Subcutaneous abdominal adipose tissue (tissue), 5 donors: Measurements from ENCODE around the gene MBOAT7.

ENCODE experiments used
- H3K27ac ChIP-seq: one replicate; pipeline ENCODE4 v1.7.0; 2013; ENCODE audit warnings: low read depth, mild to moderate bottlenecking, inconsistent platforms, low read length, moderate library complexity
- H3K27me3 ChIP-seq, 5 donors: one replicate each; pipeline ENCODE4 v1.7.0; 2013; ENCODE audit warnings: low read length in 5 of 5, inconsistent platforms in 1 of 5; ENCODE audit not compliant: control insufficient read depth in 5 of 5, insufficient read depth in 4 of 5
- H3K36me3 ChIP-seq, 5 donors: one replicate each; pipeline ENCODE4 v1.7.0; 2013; ENCODE audit warnings: low read length in 5 of 5; ENCODE audit not compliant: control insufficient read depth in 5 of 5, insufficient read depth in 5 of 5
- H3K4me1 ChIP-seq, 5 donors: one replicate each; pipeline ENCODE4 v1.7.0; 2013; ENCODE audit warnings: low read length in 5 of 5, mild to moderate bottlenecking in 3 of 5, moderate library complexity in 1 of 5; ENCODE audit not compliant: control insufficient read depth in 5 of 5, insufficient read depth in 5 of 5
- H3K4me3 ChIP-seq, 5 donors: one replicate each; pipeline ENCODE4 v1.7.0; 2013; ENCODE audit warnings: low read length in 5 of 5, low read depth in 1 of 5
- H3K9ac ChIP-seq, 5 donors: one replicate each; pipeline ENCODE4 v1.7.0; 2013; ENCODE audit warnings: low read length in 5 of 5, mild to moderate bottlenecking in 4 of 5, moderate library complexity in 3 of 5
- H3K9me3 ChIP-seq, 5 donors: one replicate each; pipeline ENCODE4 v1.7.0; 2013; ENCODE audit warnings: low read length in 5 of 5; ENCODE audit not compliant: control insufficient read depth in 5 of 5
- donor health status: healthy.
- donor health status: healthy.
- donor health status: healthy.
- donor health status: healthy.
- donor health status: healthy.

The MBOAT7 gene

DNA sequence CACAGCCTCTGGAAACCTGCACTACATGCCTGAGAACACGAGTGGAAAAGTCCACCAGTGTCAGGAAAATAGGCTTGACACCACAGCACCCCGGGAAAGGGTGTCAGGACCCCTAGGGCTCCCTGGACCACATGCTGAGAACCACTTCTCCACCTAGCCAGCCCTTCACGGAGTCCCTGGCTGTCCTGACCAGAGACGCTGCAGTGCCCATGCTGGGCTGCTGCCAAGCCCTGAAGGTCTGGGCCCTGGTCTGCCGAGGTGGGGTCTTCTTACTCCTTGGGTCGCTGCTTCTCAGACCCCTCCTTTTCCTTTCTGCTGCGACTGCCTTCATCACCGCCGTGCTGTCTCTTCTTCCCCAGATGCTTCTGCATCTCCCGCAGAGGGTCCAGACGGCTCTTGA lies 32.9 kb downstream of the MBOAT7 start:
- H3K36me3 ChIP-seq, result peaks cover 5 to 67% (median 62%) of the 10 kb centered on the region in 5 donors

GRCh38 chr19:54155694-54156093 lies 33.7 kb downstream of the MBOAT7 start:
- H3K27ac ChIP-seq, result no peak overlapping the region

More for the DNA sequence above, 32.9 kb downstream of the MBOAT7 start:
- no peak overlapping the region for H3K9ac ChIP-seq
- H3K4me1 ChIP-seq, result peaks cover 13 to 38% (median 33%) of the 10 kb centered on the region in 5 donors
- no peak overlapping the region for H3K27ac ChIP-seq
- H3K9me3 ChIP-seq, result no peaks in the 10 kb centered on the region
- no peaks in the 10 kb centered on the region for H3K27me3 ChIP-seq
- H3K4me3 ChIP-seq, result no peak overlapping the region

DNA sequence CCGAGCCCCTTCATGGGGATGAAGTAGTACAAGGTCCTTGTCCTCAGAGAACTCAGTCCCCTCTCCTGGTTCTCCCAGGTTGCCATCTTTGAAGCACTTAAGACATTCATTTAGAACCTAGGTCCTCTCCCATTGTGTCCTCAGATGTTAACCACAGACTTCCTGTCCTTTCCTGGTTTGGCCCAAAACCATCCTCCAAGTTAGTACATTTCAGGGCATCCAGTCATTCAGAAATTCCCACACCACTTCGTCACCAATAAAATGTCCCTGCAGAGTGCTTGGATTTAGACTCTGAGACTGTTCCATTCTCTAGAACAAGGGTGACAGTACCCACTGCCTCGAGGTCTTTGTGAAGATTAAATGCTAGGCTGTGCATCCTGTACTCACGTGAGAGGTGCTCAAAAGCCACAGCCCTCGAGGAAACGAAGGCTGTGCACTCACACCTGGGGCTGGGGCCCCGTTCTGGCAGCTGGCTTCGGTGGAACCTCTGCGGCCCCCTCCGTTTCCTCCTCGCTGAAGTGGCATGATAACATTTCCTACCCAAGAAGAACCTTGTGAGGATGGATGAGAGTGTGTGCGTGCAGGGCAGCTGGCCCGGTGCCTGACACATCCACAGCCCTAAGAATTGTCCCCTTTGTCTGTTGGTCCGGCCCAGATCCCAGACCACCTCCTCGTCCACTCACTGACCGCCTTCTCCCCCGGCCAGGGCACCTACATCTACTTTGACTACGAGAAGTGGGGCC lies 34.6 kb downstream of the MBOAT7 start:
- peaks cover 5 to 83% (median 75%) of the 10 kb centered on the region in 5 donors for H3K36me3 ChIP-seq
- H3K27ac ChIP-seq, result no peak overlapping the region

More at GRCh38 chr19:54155694-54156093, 33.7 kb downstream of the MBOAT7 start:
- Histone ChIP-seq H3K4me1 (peaks cover 13 to 34% (median 28%) of the 10 kb centered on the region in 5 donors), H3K4me3 (no peak overlapping the region), H3K9me3 (no peaks in the 10 kb centered on the region), H3K27me3 (no peaks in the 10 kb centered on the region), H3K9ac (no peak overlapping the region), H3K36me3 (peaks cover 5 to 74% (median 67%) of the 10 kb centered on the region in 5 donors)

DNA sequence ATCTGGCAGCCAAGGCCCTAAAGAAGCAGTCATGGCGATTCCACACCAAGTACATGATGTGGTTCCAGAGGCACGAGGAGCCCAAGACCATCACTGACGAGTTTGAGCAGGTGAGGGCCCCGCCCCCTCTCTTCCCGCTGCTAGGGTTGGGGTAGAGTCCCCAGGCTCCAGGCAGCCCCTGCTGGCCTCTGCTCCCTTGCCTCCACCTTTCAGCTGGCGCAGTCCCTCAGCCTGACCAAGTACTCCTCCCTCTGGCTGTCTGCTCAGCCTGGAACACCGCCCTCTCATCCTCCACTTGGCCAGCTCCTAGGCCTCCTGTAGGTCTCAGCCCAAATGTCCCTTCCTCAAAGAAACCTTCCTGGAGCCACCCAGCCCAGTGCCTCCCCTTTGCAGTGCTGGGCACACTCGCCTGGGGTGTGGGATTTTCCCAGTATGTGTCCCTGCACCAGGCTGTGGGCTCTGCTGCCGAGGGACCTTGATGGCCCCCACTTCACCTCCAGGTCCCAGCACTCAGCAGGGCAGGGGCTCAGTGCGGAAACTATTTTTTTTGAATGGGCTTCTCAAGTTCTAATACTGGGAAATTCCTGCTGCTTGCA lies 35.6 kb downstream of the MBOAT7 start:
- Histone ChIP-seq H3K4me3 (no peak overlapping the region), H3K9ac (no peak overlapping the region), H3K36me3 (peaks cover 5 to 92% (median 84%) of the 10 kb centered on the region in 5 donors), H3K27ac (peak overlapping the region; percentile 77), H3K9me3 (no peaks in the 10 kb centered on the region), H3K4me1 (peaks cover 4 to 21% (median 15%) of the 10 kb centered on the region in 5 donors), H3K27me3 (no peaks in the 10 kb centered on the region)

More for the DNA sequence above, 34.6 kb downstream of the MBOAT7 start:
- Histone ChIP-seq H3K4me1 (peaks cover 8 to 26% (median 19%) of the 10 kb centered on the region in 5 donors), H3K27me3 (no peaks in the 10 kb centered on the region), H3K4me3 (no peak overlapping the region), H3K9me3 (no peaks in the 10 kb centered on the region), H3K9ac (no peak overlapping the region)

DNA sequence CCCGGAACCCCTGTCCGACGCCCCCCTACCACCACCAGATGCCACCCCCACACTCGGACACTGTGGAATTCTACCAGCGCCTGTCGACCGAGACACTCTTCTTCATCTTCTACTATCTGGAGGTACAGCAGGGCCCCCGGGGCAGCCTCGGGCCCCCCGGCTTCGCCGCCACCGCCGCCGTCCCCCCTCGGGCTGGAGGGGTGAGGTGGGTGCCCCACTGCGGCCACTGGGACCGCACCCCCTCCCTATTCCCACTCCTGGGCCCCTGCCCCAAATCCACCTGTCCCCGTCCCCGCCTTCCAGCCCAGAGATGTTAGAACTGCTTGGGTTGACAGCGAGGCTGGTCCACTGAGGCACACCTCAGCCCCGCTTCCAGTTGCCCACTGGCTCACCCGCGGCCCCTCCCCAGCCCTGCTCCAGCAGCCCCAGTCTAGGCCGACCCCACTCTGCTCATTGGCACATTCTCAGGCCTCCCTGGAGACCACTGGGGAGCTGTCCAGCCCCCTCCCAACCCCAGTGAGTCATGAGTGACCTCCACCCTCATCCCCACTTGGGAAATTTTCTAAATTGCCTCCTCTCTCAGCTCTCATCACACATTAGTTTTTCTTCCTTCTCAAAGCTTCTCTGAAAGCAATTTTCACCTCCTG lies 36.4 kb downstream of the MBOAT7 start:
- Histone ChIP-seq H3K4me3 (no peak overlapping the region), H3K27me3 (no peaks in the 10 kb centered on the region), H3K4me1 (peaks cover 0 to 13% (median 7%) of the 10 kb centered on the region in 5 donors), H3K9me3 (no peaks in the 10 kb centered on the region), H3K27ac (peak overlapping the region; percentile 77), H3K9ac (no peak overlapping the region), H3K36me3 (peaks cover 5 to 98% (median 89%) of the 10 kb centered on the region in 5 donors)

- no peaks in the 10 kb centered on the region for H3K27me3 ChIP-seq
- H3K27ac ChIP-seq, result no peak overlapping the region
- H3K36me3 ChIP-seq, result peaks cover 5 to 98% (median 92%) of the 10 kb centered on the region in 5 donors
- no peaks in the 10 kb centered on the region for H3K9me3 ChIP-seq
- no peak overlapping the region for H3K4me3 ChIP-seq
- peaks cover 0 to 11% (median 7%) of the 10 kb centered on the region in 5 donors for H3K4me1 ChIP-seq
- no peak overlapping the region for H3K9ac ChIP-seq
These were observed 37.1 kb downstream of the MBOAT7 start for GRCh38 chr19:54152267-54152666.

- Histone ChIP-seq H3K27ac (no peak overlapping the region), H3K4me3 (no peak overlapping the region), H3K9ac (no peak overlapping the region), H3K9me3 (no peaks in the 10 kb centered on the region), H3K4me1 (peaks cover 0 to 11% (median 7%) of the 10 kb centered on the region in 5 donors), H3K27me3 (no peaks in the 10 kb centered on the region), H3K36me3 (peaks cover 5 to 98% (median 93%) of the 10 kb centered on the region in 5 donors)
These were observed 37.9 kb downstream of the MBOAT7 start for GRCh38 chr19:54151362-54152035.

DNA sequence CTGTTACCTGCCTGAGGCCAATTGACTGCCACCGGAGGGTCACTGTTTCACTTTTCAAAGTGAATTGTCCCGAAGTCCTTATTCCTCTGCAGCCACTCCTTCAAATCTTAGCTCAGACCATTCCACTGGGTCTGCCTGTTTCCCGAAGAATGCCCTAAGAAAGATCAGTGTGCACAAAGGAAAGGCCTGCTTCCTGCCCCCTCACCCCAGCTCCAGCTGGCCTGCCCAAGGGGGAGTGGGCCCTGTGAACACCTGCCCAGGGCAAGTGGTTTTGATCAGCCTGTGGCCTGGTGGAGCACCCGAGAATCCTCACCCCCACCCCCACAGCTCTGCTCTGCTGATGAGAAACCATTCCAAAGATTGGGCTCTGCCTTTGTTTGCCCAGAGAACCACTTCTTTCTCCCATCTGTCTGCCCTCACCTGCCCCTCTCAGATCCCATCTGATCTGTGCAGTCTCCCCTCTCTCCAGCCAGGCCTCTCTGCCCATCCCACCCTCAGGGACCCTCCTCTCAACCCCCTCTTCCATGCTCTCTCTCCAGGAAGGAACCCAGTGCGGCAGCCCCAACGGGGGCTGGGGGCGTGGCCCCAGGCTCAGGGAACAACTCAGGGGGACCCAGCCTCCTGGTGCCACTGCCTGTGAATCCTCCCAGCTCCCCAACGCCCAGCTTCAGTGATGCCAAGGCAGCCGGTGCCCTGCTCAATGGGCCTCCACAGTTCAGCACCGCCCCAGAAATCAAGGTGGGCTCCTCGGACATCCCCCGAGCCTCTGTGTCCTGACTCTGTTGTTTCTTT lies 40.2 kb downstream of the MBOAT7 start:
- Histone ChIP-seq H3K4me3 (no peak overlapping the region), H3K9ac (no peak overlapping the region), H3K27me3 (no peaks in the 10 kb centered on the region), H3K36me3 (peaks cover 0 to 98% (median 94%) of the 10 kb centered on the region in 5 donors), H3K9me3 (no peaks in the 10 kb centered on the region), H3K4me1 (peaks cover 0 to 11% (median 7%) of the 10 kb centered on the region in 5 donors), H3K27ac (no peak overlapping the region)

DNA sequence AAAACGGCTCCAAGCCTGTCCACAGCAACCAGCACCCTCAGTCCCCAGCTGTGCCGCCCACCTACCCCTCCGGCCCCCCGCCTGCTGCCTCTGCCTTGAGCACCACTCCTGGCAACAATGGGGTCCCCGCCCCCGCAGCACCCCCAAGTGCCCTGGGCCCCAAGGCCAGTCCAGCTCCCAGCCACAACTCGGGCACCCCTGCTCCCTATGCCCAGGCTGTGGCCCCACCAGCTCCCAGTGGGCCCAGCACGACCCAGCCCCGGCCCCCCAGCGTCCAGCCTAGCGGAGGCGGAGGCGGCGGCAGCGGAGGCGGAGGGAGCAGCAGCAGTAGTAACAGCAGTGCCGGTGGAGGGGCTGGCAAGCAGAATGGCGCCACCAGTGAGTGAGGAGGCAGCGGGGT lies 41.2 kb downstream of the MBOAT7 start:
- H3K9ac ChIP-seq, result no peak overlapping the region

More for the DNA sequence above, 41.2 kb downstream of the MBOAT7 start:
- no peak overlapping the region for H3K4me3 ChIP-seq
- peaks cover 0 to 4% (median 3%) of the 10 kb centered on the region in 5 donors for H3K4me1 ChIP-seq
- no peaks in the 10 kb centered on the region for H3K9me3 ChIP-seq
- peaks cover 0 to 98% (median 94%) of the 10 kb centered on the region in 5 donors for H3K36me3 ChIP-seq
- H3K27me3 ChIP-seq, result no peaks in the 10 kb centered on the region
- H3K27ac ChIP-seq, result no peak overlapping the region
